Gastrocnemius medialis (tissue), 4 donors: ENCODE results near the gene TUB.

Experiments
- CTCF ChIP-seq, 5 experiments: fragments of 450-650 bp in 3 of 5; fragments of 200-600 bp in 2 of 5; sonication (generic) in 2 of 5; IDR thresholded peaks in 4 of 5; conservative IDR thresholded peaks in 1 of 5; 1 replicate in 4 of 5; 2 replicates in 1 of 5; pipeline ENCODE4 v1.5.1; 2016 to 2019; ENCODE audit warnings: antibody characterized with exemption in 5 of 5, mild to moderate bottlenecking in 3 of 5, moderate library complexity in 3 of 5
- POLR2A ChIP-seq, 2 donors: fragments of 450-650 bp; IDR thresholded peaks; one replicate each; pipeline ENCODE4 v1.6.1; 2017; ENCODE audit warnings: antibody characterized with exemption in 2 of 2, mild to moderate bottlenecking in 2 of 2, moderate library complexity in 2 of 2

- TF ChIP-seq CTCF (IDR thresholded peaks at IDR 0.05 in 4 of 5, conservative IDR thresholded peaks at IDR 0.05 in 1 of 5) (no peak), POLR2A (IDR thresholded peaks at IDR 0.05) (no peak)
These were observed 13.0 kb downstream of the TUB start for GRCh38 chr11:8093931-8094575.
